Thymus (tissue), 11 donors: ENCODE results near the gene NREP. TPM values are rescaled to one million over a fixed set of nuclear protein-coding genes. Genes with fewer than 3 reads are reported as not detected.

ENCODE experiments used
- DNase-seq, 9 donors: peaks; one replicate each; pipeline ENCODE4 v3.0.0-alpha.2; 2013; ENCODE audit warnings: low spot score in 9 of 9, low read depth in 6 of 9, missing footprints in 1 of 9
- H3K27ac ChIP-seq, 2 donors: one replicate each; pipeline ENCODE4 v1.5.1; 2013; ENCODE audit warnings: control low read depth in 1 of 2, low read depth in 1 of 2, low read length in 1 of 2, mild to moderate bottlenecking in 1 of 2, moderate library complexity in 1 of 2
- H3K27me3 ChIP-seq, 2 donors: one replicate each; pipeline ENCODE4 v1.5.1; 2013; ENCODE audit warnings: low read length in 1 of 2; ENCODE audit not compliant: control insufficient read depth in 2 of 2, insufficient read depth in 1 of 2
- H3K36me3 ChIP-seq, 2 donors: one replicate each; pipeline ENCODE4 v1.5.1; 2013; ENCODE audit warnings: low read length in 1 of 2, mild to moderate bottlenecking in 1 of 2, moderate library complexity in 1 of 2; ENCODE audit not compliant: control insufficient read depth in 2 of 2, insufficient read depth in 2 of 2
- H3K4me1 ChIP-seq, 2 donors: one replicate each; pipeline ENCODE4 v1.5.1; 2013; ENCODE audit warnings: low read length in 2 of 2; ENCODE audit not compliant: control insufficient read depth in 2 of 2, insufficient read depth in 2 of 2
- H3K4me3 ChIP-seq, 2 donors: one replicate each; pipeline ENCODE4 v1.5.1; 2013; ENCODE audit warnings: low read length in 2 of 2, control low read depth in 1 of 2, mild to moderate bottlenecking in 1 of 2
- H3K9me3 ChIP-seq, 2 donors: one replicate each; pipeline ENCODE4 v1.5.1; 2013; ENCODE audit warnings: low read length in 1 of 2, mild to moderate bottlenecking in 1 of 2; ENCODE audit not compliant: control insufficient read depth in 2 of 2, insufficient read depth in 1 of 2
- WGBS: extraction: QIAGEN DNeasy Blood & Tissue Kit; methylation state at CpG from one replicate; pipeline ENCODE4 v1.1.7; 2013; 5-methylcytosine and 5-hydroxymethylcytosine counted together
- polyA plus RNA-seq: library from polyadenylated mRNA; stranded (reverse); fragments of 200-250 nt; gene quantifications from one replicate; pipeline ENCODE4 v1.2.3, GENCODE V29; 2013
- total RNA-seq: library from RNA; stranded (reverse); fragments of 120-200 nt; gene quantifications from one replicate; pipeline ENCODE4 v1.2.4, GENCODE V29; 2013
- donor health status: healthy.

NREP gene
- total and polyA plus RNA-seq, 2 donors, result 76.6 to 173 TPM

DNA sequence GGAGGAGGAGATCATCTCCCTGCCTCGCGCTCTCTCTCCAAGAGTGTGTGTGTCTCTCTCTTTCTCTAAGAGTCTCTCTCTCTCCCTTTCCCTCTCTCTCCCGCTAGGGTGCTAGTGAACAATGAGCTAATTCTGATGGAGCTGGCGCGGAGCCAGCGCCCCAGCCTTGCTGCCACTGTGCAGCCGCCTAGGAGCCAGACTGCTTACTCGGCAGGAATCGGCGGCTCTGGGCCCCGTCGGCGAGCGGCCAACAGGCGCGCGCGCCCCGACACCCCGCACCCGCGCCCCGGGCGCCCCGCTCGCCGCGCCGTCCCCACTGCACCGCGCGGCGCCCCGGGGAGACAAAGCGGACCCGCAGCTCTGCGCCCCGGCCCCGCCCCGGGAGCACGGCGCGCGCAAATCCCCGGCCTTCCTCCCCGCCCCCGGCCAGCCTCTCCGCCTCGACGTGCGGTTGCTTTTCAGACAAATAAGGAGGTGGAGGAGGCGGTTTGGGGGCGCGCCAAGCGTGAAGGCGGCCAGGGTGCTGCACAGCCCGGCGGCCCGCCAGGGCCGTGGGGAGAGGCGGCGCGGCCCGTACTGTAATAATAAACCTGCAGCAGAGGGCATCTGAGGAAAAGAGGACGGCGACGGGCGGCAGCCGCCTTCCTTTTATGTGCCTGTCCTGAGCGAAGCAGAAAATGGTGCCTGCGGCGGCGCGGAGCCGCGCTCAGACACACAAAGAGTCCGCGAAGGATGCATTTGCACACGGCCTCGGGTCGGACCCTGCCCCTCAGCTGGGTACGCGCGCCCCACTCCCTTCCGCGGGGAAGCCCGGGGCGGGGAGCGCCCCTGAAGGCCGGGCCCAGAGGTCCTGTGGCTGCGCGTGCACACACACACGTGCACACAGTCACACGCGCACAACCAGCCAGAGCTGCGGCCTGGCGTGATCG, 625 bp upstream of the NREP start:
- under 1% methylated on average over 98 of the region's 98 CpGs for WGBS
- H3K27ac ChIP-seq, result peak overlapping the region; percentile 94 to 96
- DNase-seq, result peak; percentile 76 to 95 (median 87)
- peak overlapping the region; percentile 84 to 90 for H3K4me3 ChIP-seq
- H3K36me3 ChIP-seq, result no peaks in the 10 kb centered on the region
- H3K9me3 ChIP-seq, result no peaks in the 10 kb centered on the region
- H3K27me3 ChIP-seq, result no peaks in the 10 kb centered on the region
- peaks cover 0 to 14% of the 10 kb centered on the region in 2 donors for H3K4me1 ChIP-seq

DNA sequence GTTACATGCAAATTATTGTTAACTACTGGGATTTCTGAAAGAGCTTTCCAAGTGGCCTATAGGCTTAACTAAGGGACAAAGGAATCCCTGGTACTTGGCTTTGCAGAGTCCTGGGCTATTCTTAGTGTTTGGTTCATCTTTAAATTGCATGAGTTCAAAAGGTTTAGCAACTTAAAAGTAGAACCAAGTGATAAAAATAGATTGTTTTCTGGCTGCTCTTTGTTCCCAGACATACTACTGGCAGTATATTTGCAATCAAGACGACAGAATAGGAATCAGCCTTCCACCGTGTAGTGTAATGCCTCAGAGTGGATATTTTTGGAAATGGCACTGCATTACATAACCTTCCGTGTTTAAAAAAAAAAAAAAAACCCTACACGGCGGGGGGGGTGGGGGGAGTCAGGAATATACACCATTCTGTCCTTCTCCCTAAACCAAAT, 1.0 kb downstream of the NREP start:
- peak in 5 of 9 donors; percentile 40 to 79 (median 54) for DNase-seq
- under 1% methylated on average over 5 of the region's 5 CpGs for WGBS
- peaks cover 0 to 5% of the 10 kb centered on the region in 2 donors for H3K36me3 ChIP-seq
- H3K27ac ChIP-seq, result peak overlapping the region; percentile 67 to 94
- H3K4me1 ChIP-seq, result peaks cover 0 to 14% of the 10 kb centered on the region in 2 donors
- H3K27me3 ChIP-seq, result no peaks in the 10 kb centered on the region
- no peaks in the 10 kb centered on the region for H3K9me3 ChIP-seq
- H3K4me3 ChIP-seq, result peak overlapping the region; percentile 84 to 90

DNA sequence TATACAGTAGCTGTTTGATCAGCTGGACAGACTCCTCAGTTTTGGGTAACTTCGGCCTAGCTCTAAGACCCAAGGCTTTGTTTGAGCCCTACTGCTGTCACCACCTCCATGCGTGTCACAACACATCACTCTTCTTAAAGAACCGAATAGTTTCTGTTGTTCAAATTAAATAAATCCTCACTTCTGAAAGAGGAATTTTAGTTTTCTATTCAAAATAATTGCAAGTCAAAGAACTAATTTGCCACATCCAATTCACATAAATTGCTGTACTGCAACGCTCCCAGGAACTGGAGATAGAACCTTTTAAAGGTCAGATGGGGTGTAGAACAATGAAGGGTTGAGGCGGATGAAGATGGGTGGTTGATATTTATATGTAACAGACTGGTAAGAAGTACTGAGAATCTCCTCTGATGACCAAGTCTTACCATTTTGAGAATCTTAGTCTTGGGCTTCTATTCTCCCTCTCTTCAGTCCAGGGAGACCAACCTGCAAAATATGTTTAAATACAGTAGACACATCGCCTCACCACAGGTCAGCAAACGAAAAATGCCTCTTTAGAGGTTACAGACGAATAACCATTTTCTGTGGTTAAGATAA, 1.6 kb downstream of the NREP start:
- peaks cover 0 to 14% of the 10 kb centered on the region in 2 donors for H3K4me1 ChIP-seq
- no peaks in the 10 kb centered on the region for H3K27me3 ChIP-seq
- WGBS, result 15% methylated on average over 8 of the region's 8 CpGs
- peak overlapping the region; percentile 84 to 90 for H3K4me3 ChIP-seq
- H3K9me3 ChIP-seq, result no peaks in the 10 kb centered on the region
- peaks cover 0 to 8% of the 10 kb centered on the region in 2 donors for H3K36me3 ChIP-seq
- peak in 3 of 9 donors; percentile 21 to 66 (median 42) for DNase-seq
- H3K27ac ChIP-seq, result peak overlapping the region; percentile 67 to 94

DNA sequence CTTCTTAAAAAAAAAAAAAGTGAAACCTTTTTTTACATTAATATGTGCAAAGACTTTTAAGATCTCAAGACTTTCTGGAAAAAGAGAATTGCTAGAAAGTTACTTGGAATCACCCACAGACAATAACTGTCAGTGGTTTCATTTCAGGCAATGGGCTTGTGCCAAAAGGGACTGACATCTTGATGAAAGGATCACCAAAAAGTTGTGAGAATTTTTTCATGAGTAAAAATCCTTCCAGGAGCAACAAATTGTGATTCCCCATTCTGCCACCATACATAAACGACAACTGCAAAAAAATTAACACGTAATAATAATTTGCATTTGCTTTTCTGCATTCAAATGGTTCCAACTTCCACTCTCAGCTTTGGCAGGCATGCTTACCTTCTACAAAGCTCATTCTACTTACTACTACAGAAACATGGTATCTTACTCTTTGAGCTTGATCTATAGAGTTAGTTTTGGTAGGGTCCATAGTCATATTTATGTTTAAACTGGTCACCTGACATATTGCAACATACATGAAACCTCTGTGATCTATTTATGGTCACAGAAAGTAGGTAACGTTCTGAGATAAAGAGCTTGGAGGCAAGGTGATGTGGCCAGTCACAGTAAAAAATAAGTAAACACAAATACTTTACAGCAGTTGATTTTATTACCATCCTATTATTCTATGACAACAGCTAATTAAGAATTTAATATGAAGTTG, 3.0 kb downstream of the NREP start:
- Histone ChIP-seq H3K27me3 (no peaks in the 10 kb centered on the region), H3K9me3 (no peaks in the 10 kb centered on the region), H3K27ac (peak overlapping the region in 1 of 2 donors; percentile 23), H3K4me3 (peak overlapping the region; percentile 18 to 84), H3K36me3 (peaks cover 7 to 22% of the 10 kb centered on the region in 2 donors), H3K4me1 (peaks cover 5 to 16% of the 10 kb centered on the region in 2 donors)
- peak in 1 of 9 donors; percentile 46 for DNase-seq
- WGBS, result 59% methylated on average over 3 of the region's 3 CpGs

DNA sequence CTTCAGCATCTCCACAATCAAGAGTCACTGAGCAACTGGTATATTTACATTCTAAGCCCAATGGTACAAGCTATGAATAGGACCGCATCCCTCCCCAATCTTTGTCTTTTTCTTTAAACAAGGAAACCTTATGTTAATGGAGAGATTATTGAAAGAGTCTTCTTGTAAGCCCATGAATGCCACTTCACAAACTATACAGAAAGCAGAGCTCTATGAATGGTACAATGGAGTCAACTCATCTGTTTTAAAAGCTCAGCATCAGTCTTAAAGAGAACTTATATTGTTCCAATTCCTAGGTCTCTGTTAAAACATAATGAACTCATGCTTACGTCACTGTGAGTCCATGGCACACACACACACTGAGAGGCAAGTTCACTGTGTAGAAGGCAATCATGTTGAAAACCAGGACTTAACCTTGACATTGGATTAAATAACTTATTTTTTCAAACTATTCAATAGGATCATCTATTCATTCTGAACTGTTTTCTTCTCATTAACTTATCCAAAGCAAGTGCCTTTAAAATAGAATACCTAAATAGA, 4.5 kb downstream of the NREP start:
- 96% methylated on average over 2 of the region's 2 CpGs for WGBS
- peaks cover 7 to 34% of the 10 kb centered on the region in 2 donors for H3K36me3 ChIP-seq
- no peak for DNase-seq
- H3K27me3 ChIP-seq, result no peaks in the 10 kb centered on the region
- no peak overlapping the region for H3K4me3 ChIP-seq
- H3K9me3 ChIP-seq, result no peaks in the 10 kb centered on the region
- H3K4me1 ChIP-seq, result peaks cover 9 to 20% of the 10 kb centered on the region in 2 donors
- H3K27ac ChIP-seq, result no peak overlapping the region

DNA sequence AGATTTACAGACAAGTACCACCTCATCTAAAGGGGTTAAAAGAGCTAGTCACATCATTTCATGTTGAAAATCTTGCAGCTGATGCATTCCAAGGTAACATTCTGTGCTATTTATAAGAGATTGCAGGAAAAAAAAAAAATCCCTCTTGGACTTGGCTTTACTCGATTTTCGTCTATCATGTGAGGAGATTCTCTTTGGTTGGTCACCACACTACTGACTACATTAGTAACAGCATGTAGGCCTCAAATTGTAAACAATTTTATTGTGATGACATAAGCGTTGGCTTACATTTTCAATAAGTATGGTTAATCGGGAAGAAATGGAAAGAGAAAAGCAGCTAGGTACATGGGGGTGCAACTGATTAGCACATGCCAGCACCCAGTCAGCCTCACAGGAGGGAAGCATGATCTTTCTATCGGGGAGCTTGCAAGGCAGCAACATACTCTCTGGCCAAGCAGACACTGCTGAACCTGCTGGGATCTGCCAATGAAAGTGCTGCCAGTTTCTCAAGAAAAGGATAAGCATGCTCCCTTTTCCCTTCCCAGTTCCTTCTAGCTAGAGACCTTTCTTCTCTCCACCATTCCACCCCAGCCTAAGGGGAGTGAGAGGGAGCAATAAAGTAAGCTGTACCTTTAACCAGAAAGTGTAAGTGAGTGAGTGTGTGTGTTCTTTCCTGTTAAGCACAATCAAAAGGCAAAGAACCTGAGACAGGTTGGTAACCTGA, 7.5 kb downstream of the NREP start:
- Histone ChIP-seq H3K4me1 (peaks cover 16 to 25% of the 10 kb centered on the region in 2 donors), H3K4me3 (no peak overlapping the region), H3K27ac (no peak overlapping the region), H3K36me3 (peaks cover 7 to 43% of the 10 kb centered on the region in 2 donors), H3K9me3 (no peaks in the 10 kb centered on the region), H3K27me3 (no peaks in the 10 kb centered on the region)
- 96% methylated on average over 5 of the region's 5 CpGs for WGBS
- no peak for DNase-seq

DNA sequence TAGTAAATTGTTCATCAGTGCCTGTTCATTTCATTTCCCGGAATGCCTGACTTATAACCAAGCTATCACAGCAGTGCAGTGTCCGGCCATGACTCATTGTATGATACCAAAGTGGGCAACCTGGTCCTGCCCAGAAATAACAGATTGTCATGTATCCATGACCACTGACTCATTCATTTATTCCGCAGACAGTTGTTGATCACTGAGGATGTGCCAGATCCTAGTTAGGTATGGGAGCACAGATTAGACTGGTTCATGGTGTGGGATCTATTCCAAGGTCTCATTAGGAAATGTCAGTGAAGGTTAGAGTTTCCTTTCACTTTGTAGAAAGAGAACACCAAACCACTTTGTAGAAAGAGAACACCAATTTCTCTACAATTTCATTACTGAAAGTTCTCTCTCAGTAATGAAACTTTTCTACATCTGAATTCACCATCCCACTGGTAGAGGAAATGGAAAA, 8.7 kb downstream of the NREP start:
- no peak for DNase-seq
- no peak overlapping the region for H3K27ac ChIP-seq
- H3K27me3 ChIP-seq, result no peaks in the 10 kb centered on the region
- peaks cover 7 to 43% of the 10 kb centered on the region in 2 donors for H3K36me3 ChIP-seq
- H3K4me1 ChIP-seq, result peaks cover 18 to 28% of the 10 kb centered on the region in 2 donors
- WGBS, result 95% methylated on average over 3 of the region's 3 CpGs
- H3K4me3 ChIP-seq, result no peak overlapping the region
- no peaks in the 10 kb centered on the region for H3K9me3 ChIP-seq

DNA sequence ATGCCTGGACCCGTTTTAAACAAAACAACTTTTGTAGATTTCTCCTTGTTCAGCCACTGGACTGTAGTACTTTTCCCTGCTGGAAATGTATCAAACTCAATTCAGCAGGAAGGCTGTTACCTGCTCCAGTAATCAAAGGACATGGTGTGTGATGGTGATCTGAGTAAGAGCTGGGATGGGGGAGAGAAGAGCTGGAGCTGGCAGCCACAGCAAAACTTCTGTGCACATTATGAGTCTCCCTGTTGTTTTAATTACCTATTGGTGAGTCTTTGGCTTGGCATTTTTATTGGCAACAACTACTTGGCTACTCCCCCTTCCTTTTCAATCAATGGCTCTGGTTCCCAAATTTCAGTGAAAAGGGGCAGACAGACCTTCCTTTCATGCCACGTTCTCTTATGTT, 9.7 kb downstream of the NREP start:
- H3K4me1 ChIP-seq, result peaks cover 24 to 31% of the 10 kb centered on the region in 2 donors
- no peak overlapping the region for H3K4me3 ChIP-seq
- no peaks in the 10 kb centered on the region for H3K27me3 ChIP-seq
- 97% methylated on average over 2 of the region's 2 CpGs for WGBS
- DNase-seq, result no peak
- H3K36me3 ChIP-seq, result peaks cover 7 to 41% of the 10 kb centered on the region in 2 donors
- H3K27ac ChIP-seq, result no peak overlapping the region
- H3K9me3 ChIP-seq, result no peaks in the 10 kb centered on the region
